ENCODE measurements around the gene R3HDM2. TPM values are rescaled to one million over a fixed set of nuclear protein-coding genes. Genes with fewer than 3 reads are reported as not detected.
"Not testable (repeated sequence)": the region's sequence is repeated elsewhere in the genome, so short reads cannot be mapped to it uniquely, and the experiment has no call there.

The R3HDM2 gene
- total RNA-seq, 1 experiment from 2014 or later, result 64.0 TPM

DNA sequence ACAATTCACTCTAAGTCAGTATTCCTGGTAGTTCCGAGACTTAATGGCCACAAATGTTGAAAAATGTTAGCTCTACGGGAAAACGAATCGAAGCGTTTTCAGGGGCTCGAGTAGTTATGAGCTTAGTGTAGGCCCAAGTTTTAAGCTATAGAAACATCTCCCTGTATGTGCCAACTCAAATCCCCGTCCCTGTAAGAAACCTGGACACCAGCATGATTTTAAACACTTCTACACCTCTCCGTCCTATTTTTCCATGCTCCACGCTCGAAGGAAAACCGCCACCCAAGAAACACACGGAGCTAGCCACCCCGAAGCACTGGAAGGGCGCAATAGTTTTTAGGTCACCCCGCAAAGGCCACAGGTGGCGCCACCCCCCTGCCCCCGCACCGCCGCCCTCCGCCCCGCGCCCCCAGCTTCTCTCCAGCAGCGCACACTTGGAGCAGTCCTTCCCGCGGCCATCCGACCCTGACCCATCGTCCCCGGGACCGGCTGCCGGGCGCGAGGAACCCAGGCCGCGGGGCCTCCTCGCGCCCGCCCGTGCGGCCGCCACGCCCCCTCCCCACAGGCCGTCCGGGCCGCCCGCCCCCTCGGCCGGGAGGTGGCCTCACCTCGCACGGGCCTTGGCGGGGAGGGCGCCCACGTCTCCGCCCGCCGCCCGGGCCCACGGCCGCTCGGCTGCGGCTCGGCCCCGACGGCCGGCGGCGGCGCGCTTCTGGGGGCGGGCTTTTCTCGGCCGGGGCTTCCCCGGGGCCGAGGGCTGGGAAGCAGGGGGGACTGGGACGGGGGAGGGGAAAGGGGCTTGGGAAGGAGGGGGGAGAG lies 522 bp downstream of the R3HDM2 start:
- Histone ChIP-seq H3K9me3 (ENCODE audit: low read depth, low read length, poor library complexity, severe bottlenecking) (no peaks in the 10 kb centered on the region), H3K36me3 (ENCODE audit: insufficient read depth, low read length, poor library complexity, severe bottlenecking) (no peaks in the 10 kb centered on the region), H3K4me3 (ENCODE audit: low read depth, low read length, poor library complexity, severe bottlenecking) (peak overlapping the region; percentile 73), H3K4me1 (ENCODE audit: insufficient read depth, low read length, poor library complexity, severe bottlenecking) (peaks cover 13% of the 10 kb centered on the region), H3K27ac (ENCODE audit: low read depth, low read length, poor library complexity, severe bottlenecking) (peak overlapping the region; percentile 84), H3K27me3 (replicated peaks; ENCODE audit: insufficient read depth, low read depth, low read length, poor library complexity) (no peaks in the 10 kb centered on the region)
- DNase-seq (ENCODE audit: low spot score), result peak; percentile 29
- ChIA-PET CTCF (interaction anchor here (0.6 to 0.9 kb wide), 3 partner anchors 12 to 95 kb away, joined by 3 to 8 read pairs (median 4); no protein-coding TSS in a partner anchor), POLR2A (ENCODE audit: low non-redundant PET) (interaction anchor here (0.5 kb wide), 1 partner anchor 29 kb away, joined by 4 read pairs; the partner anchor contains the start of gene GLI1)
- TF ChIP-seq, protein P1, sequence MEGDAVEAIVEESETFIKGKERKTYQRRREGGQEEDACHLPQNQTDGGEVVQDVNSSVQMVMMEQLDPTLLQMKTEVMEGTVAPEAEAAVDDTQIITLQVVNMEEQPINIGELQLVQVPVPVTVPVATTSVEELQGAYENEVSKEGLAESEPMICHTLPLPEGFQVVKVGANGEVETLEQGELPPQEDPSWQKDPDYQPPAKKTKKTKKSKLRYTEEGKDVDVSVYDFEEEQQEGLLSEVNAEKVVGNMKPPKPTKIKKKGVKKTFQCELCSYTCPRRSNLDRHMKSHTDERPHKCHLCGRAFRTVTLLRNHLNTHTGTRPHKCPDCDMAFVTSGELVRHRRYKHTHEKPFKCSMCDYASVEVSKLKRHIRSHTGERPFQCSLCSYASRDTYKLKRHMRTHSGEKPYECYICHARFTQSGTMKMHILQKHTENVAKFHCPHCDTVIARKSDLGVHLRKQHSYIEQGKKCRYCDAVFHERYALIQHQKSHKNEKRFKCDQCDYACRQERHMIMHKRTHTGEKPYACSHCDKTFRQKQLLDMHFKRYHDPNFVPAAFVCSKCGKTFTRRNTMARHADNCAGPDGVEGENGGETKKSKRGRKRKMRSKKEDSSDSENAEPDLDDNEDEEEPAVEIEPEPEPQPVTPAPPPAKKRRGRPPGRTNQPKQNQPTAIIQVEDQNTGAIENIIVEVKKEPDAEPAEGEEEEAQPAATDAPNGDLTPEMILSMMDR (conservative IDR thresholded peaks at IDR 0.05; ENCODE audit: low read depth, low read length), result no peak
- TF ChIP-seq EZH2 (IDR thresholded peaks at IDR 0.05; ENCODE audit: borderline replicate concordance, low read depth, low read length, poor library complexity, severe bottlenecking), result no peak
- intact Hi-C loops (cut with micrococcal nuclease; ENCODE audit: unreplicated experiment), result no loop called here
- no TSS peak for BruUV-seq (replicated peaks)

DNA sequence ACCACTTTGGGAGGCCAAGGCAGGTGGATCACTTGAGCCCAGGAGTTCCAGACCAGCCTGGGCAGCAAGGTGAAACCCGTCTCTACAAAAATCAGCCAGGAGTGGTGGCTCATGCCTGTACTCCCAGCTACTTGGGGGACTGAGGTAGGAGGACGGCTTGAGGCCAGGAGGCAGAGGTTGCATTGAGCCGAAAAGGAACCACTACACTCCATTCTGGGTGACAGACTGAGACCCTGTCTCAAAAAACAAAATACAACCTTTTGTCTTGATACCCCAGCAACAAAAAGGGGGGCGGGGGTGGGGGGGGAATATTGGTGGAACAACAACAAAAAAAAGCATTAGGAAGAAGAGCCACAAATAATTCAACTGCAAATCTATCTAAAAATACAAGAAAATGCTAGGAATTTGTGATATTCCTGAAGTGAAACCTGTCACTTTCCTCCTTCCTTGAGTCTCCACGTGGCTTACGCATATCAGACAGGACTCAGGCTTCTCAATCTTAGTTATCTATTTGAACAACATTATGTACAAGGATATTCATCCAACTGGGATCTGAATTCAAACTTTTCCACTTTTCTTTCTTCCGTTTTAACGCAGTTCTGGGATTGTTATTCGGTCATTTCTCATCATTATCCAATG lies 1.3 kb downstream of the R3HDM2 start:
- Histone ChIP-seq H3K4me3 (ENCODE audit: low read depth, low read length, poor library complexity, severe bottlenecking) (peak overlapping the region; percentile 73), H3K27ac (ENCODE audit: low read depth, low read length, poor library complexity, severe bottlenecking) (peak overlapping the region; percentile 84), H3K36me3 (ENCODE audit: insufficient read depth, low read length, poor library complexity, severe bottlenecking) (no peaks in the 10 kb centered on the region), H3K9me3 (ENCODE audit: low read depth, low read length, poor library complexity, severe bottlenecking) (no peaks in the 10 kb centered on the region), H3K4me1 (ENCODE audit: insufficient read depth, low read length, poor library complexity, severe bottlenecking) (peaks cover 13% of the 10 kb centered on the region), H3K27me3 (replicated peaks; ENCODE audit: insufficient read depth, low read depth, low read length, poor library complexity) (no peaks in the 10 kb centered on the region)
- ChIA-PET POLR2A (ENCODE audit: low non-redundant PET) (interaction anchor here (0.5 kb wide), 1 partner anchor 30 kb away, joined by 4 read pairs; the partner anchor contains the start of gene GLI1), CTCF (interaction anchor here (0.6 to 0.9 kb wide), 2 partner anchors 24 to 95 kb away, joined by 3 to 4 read pairs; no protein-coding TSS in a partner anchor)
- no peak for DNase-seq (ENCODE audit: low spot score)
- intact Hi-C loops (cut with micrococcal nuclease; ENCODE audit: unreplicated experiment), result no loop called here
- TF ChIP-seq EZH2 (IDR thresholded peaks at IDR 0.05; ENCODE audit: borderline replicate concordance, low read depth, low read length, poor library complexity, severe bottlenecking), result no peak
- TF ChIP-seq, protein P1 (conservative IDR thresholded peaks at IDR 0.05; ENCODE audit: low read depth, low read length), result no peak
- TSS peak; percentile 89 for BruUV-seq (replicated peaks)

- CTCF ChIA-PET, result no interaction called here
- H3K4me3 ChIP-seq (ENCODE audit: low read depth, low read length, poor library complexity, severe bottlenecking), result peak overlapping the region; percentile 73
- TF ChIP-seq, protein P1 (conservative IDR thresholded peaks at IDR 0.05; ENCODE audit: low read depth, low read length), result no peak
- TF ChIP-seq EZH2 (IDR thresholded peaks at IDR 0.05; ENCODE audit: borderline replicate concordance, low read depth, low read length, poor library complexity, severe bottlenecking), result no peak
Observed at GRCh38 chr12:57428965-57429364, 1.9 kb downstream of the R3HDM2 start.

DNA sequence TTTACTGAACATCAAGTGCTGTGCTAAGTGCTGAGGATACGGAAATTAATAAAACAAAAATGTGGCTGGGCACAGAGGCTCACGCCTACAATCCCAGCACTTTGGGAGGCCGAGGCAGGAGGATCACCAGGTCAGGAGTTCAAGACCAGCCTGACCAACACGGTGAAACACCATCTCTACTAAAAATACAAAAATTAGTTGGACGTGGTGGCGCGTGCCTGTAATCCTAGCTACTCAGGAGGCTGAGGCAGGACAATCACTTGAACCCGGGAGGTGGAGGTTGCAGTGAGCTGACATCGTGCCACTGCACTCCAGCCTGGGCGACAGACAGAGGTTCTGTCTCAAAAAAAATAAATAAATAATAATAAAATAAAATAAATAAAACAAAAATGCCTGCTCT lies 3.9 kb downstream of the R3HDM2 start:
- H3K27me3 ChIP-seq (replicated peaks; ENCODE audit: insufficient read depth, low read depth, low read length, poor library complexity); intact Hi-C loops (cut with micrococcal nuclease; ENCODE audit: unreplicated experiment); H3K4me3 ChIP-seq (ENCODE audit: low read depth, low read length, poor library complexity, severe bottlenecking); DNase-seq (ENCODE audit: low spot score); H3K9me3 ChIP-seq (ENCODE audit: low read depth, low read length, poor library complexity, severe bottlenecking); H3K27ac ChIP-seq (ENCODE audit: low read depth, low read length, poor library complexity, severe bottlenecking); CTCF ChIA-PET; BruUV-seq (replicated peaks): not testable (repeated sequence)
- H3K4me1 ChIP-seq (ENCODE audit: insufficient read depth, low read length, poor library complexity, severe bottlenecking), result peaks cover 13% of the 10 kb centered on the region
- POLR2A ChIA-PET (ENCODE audit: low non-redundant PET), result interaction anchor here (0.7 kb wide), 1 partner anchor 37 kb away, joined by 8 read pairs; no protein-coding TSS in a partner anchor
- H3K36me3 ChIP-seq (ENCODE audit: insufficient read depth, low read length, poor library complexity, severe bottlenecking), result peaks cover 10% of the 10 kb centered on the region

More at GRCh38 chr12:57428965-57429364, 1.9 kb downstream of the R3HDM2 start:
- no peak for DNase-seq (ENCODE audit: low spot score)
- POLR2A ChIA-PET (ENCODE audit: low non-redundant PET), result no interaction called here
- Histone ChIP-seq H3K9me3 (ENCODE audit: low read depth, low read length, poor library complexity, severe bottlenecking) (no peaks in the 10 kb centered on the region), H3K36me3 (ENCODE audit: insufficient read depth, low read length, poor library complexity, severe bottlenecking) (peaks cover 4% of the 10 kb centered on the region), H3K27me3 (replicated peaks; ENCODE audit: insufficient read depth, low read depth, low read length, poor library complexity) (no peaks in the 10 kb centered on the region), H3K4me1 (ENCODE audit: insufficient read depth, low read length, poor library complexity, severe bottlenecking) (peaks cover 13% of the 10 kb centered on the region), H3K27ac (ENCODE audit: low read depth, low read length, poor library complexity, severe bottlenecking) (peak overlapping the region; percentile 84)
- intact Hi-C loops (cut with micrococcal nuclease; ENCODE audit: unreplicated experiment), result no loop called here
- BruUV-seq (replicated peaks), result no TSS peak

Data from A673 (cell line).